Mesodermal cell (in vitro differentiated cells): ENCODE data around the gene AURKAIP1. TPM values are rescaled to one million over a fixed set of nuclear protein-coding genes. Genes with fewer than 3 reads are reported as not detected.

Experiments used
- H3K27ac ChIP-seq: 2 replicates; pipeline ENCODE4 v1.7.0; 2013; ENCODE audit warnings: mild to moderate bottlenecking, low read depth, low read length, moderate library complexity; ENCODE audit not compliant: severe bottlenecking
- H3K36me3 ChIP-seq: 2 replicates; pipeline ENCODE4 v1.7.1; 2013; ENCODE audit warnings: mild to moderate bottlenecking, low read length, moderate library complexity; ENCODE audit not compliant: control insufficient read depth, insufficient read depth
- H3K4me1 ChIP-seq: one replicate; pipeline ENCODE4 v1.7.1; 2013; ENCODE audit warnings: mild to moderate bottlenecking, low read length; ENCODE audit not compliant: insufficient read depth, control insufficient read depth, poor library complexity, severe bottlenecking
- H3K4me3 ChIP-seq: 2 replicates; pipeline ENCODE4 v1.7.0; 2013; ENCODE audit warnings: low read length, control low read depth, mild to moderate bottlenecking; ENCODE audit not compliant: insufficient read depth, poor library complexity, severe bottlenecking; ENCODE audit errors: extremely low read depth
- H3K9me3 ChIP-seq: 2 replicates; pipeline ENCODE4 v1.7.1; 2013; ENCODE audit warnings: mild to moderate bottlenecking, low read length, moderate library complexity; ENCODE audit not compliant: control insufficient read depth
- WGBS, 2 experiments: methylation state at CpG; one replicate each; pipeline ENCODE4 v1.1.5; 2013; ENCODE audit warnings: missing lambda C conversion rate in 2 of 2; ENCODE audit not compliant: insufficient coverage in 2 of 2; 5-methylcytosine and 5-hydroxymethylcytosine counted together
- polyA plus RNA-seq, 2 experiments: library from polyadenylated mRNA; stranded (reverse); fragments of 50-300 nt; gene quantifications; one replicate each; pipeline ENCODE4 v1.2.3, GENCODE V29; 2013

AURKAIP1 gene
- polyA plus RNA-seq (2013, experiment 1 of 2), result 103 TPM
- polyA plus RNA-seq (2013, experiment 2 of 2), result 83.9 TPM

DNA sequence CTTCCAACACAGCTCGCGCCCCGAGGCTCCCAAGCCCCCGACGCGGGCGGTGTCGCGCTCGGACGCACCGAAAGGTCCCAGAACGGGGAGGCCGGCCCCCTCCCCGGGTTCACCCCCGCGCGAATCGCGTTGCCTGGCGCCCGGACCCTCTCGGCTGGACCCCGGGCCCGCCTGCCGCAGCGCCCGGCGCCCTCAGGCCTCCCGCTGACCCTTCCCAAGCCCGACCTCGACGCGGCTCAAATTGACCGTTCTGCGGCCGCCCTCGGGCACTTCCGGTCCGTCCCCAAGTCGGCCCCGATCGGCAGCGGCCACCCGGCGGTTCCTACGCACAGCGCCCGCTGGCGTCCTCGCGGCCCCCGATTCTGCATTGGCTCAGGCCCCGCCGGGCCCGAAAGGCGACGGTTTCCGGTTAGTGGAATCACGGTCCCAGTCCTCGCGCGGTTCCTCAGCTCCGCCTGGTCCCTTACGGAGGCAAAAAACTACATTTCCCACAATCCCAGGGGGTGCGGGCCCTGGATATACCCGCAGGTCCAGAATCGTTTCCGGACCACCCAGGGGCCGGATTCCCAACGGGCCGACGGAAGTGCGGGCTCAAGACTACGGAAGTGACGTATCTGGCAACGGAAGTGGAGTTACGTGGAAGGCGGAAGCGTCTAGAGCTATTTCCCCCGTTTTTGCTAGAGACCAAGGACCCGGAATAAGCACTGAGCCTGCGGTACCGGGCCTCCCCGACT, at the start of gene AURKAIP1:
AURKAIP1 (minus strand) TSS at position 279 of the 734 bp plus-strand sequence. CDS start 451 bp downstream, outside the sequence.
- WGBS, 2 experiments, result 0% methylated on average over 71 to 79 of the region's 85 CpGs
- peaks cover 7% of the 10 kb centered on the region for H3K4me1 ChIP-seq

DNA sequence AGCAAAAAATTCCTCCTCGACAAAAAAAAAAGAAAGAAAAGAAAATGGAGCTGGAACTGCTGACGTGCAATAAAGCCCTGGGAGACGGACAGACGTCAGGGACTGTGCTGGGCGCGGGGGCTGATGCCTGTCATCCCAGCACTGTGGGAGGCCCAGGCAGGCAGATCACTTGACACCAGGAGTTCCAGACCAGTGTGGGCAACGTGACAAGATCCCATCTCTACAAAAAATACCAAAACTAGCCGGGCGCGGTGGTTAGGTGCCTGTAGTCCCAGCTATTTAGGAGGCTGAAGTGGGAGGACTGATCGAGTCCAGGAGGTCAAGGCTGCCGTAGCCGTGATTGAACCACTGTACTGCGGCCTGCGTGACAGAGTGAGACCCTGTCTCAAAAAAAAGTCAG, 49.7 kb upstream of the AURKAIP1 start:
- Histone ChIP-seq H3K4me3 (no peak overlapping the region), H3K4me1 (peaks cover 41% of the 10 kb centered on the region), H3K9me3 (no peaks in the 10 kb centered on the region), H3K36me3 (no peaks in the 10 kb centered on the region), H3K27ac (peak overlapping the region; percentile 1)
- WGBS, 2 experiments, result 94 to 99% methylated on average over 14 of the region's 15 CpGs

More for the DNA sequence above, at the start of gene AURKAIP1:
- Histone ChIP-seq H3K36me3 (peaks cover 28% of the 10 kb centered on the region), H3K4me3 (peak within 1 kb of the TSS; percentile 98), H3K9me3 (no peaks in the 10 kb centered on the region), H3K27ac (peak within 1 kb of the TSS; percentile 86)

DNA sequence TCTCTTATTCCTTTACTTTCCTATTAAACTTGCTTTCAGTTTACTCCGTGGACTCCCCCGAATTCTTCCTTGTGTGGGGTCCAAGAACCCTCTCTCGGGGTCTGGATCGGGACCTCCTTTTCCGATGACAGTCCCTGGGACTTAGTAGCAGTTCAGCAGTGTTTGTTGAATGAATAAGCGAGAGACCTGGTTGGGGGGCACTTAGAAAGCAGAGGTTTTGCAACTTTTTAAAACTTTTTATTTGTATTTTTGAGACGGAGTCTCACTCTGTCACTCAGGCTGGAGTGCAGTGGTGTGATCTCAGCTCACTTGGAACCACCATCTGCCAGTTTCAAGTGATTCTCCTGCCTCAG, 48.2 kb upstream of the AURKAIP1 start:
- Histone ChIP-seq H3K4me3 (no peak overlapping the region), H3K9me3 (no peaks in the 10 kb centered on the region), H3K27ac (peak overlapping the region; percentile 50), H3K36me3 (no peaks in the 10 kb centered on the region), H3K4me1 (peaks cover 35% of the 10 kb centered on the region)
- WGBS, 2 experiments, result 94 to 100% methylated on average over 5 of the region's 7 CpGs

DNA sequence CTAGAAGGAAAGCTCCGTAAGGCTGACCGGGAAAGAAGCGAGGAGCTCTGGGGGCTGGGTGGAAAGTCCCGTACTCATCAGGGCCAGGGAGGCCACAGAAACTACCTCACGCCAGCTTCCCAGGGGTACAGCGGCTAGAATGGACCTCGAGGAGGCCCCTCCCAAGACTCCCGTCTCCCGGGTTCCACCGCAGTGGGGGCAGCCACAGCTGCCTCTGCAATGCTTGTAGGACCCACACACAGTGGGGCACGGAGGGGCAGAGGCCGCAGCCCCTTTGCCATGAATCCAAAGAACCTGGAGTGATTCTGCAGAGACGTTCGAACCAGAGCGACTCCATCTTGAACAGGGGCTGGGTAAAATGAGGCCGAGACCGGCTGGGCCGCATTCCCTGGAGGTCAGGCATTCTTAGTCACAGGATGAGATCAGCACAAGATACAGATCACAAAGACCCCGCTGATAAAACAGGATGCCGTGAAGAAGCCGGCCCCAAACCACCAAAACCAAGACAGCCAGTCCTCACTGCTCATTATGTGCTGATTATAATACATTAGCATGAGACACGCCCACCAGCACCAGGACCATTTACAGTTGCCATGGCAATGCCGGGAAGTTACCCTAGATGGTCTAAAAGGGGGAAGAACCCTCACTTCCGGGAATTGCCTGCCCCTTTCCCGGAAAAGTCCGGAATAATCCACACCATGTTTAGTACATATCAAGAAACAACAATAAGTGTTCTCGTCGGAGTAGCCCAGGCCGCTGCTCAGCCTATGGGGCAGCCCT, 47.6 kb upstream of the AURKAIP1 start:
- no peak overlapping the region for H3K4me3 ChIP-seq
- peak overlapping the region; percentile 85 for H3K27ac ChIP-seq
- no peaks in the 10 kb centered on the region for H3K9me3 ChIP-seq
- WGBS, 2 experiments, result 73 to 85% methylated on average over 25 to 27 of the region's 29 CpGs
- H3K4me1 ChIP-seq, result peaks cover 35% of the 10 kb centered on the region
- H3K36me3 ChIP-seq, result no peaks in the 10 kb centered on the region

DNA sequence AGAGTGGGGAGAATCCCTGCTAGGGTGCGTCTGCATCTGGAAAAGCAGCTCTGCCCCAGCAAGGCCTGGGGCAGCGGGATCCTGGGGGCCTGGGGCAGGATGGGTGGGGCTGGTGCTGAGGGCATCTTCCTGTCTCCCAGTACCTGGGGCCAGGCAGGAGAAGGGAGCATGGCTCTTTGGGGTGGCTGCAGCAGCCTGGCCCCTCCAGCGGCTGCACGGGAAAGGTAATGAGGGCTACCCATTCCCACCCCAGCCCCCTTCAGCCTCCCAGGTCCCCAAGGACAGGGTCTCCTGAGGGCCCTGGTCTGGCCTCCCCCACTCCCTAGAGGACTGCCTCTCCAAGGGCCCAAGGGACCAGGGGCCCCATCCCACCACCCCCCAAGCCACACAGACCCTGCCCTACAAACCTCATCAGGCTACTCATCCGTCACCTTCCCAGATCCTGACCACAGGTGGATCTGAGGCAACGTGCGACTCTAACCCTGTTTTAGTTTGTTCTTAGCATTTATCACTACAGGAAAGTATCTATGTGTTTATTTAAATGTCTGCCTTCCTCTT, 47.0 kb upstream of the AURKAIP1 start:
- Histone ChIP-seq H3K4me1 (peaks cover 35% of the 10 kb centered on the region), H3K27ac (peak overlapping the region; percentile 85), H3K4me3 (no peak overlapping the region), H3K9me3 (no peaks in the 10 kb centered on the region), H3K36me3 (no peaks in the 10 kb centered on the region)
- WGBS, 2 experiments, result 96 to 100% methylated on average over 1 to 3 of the region's 7 CpGs

DNA sequence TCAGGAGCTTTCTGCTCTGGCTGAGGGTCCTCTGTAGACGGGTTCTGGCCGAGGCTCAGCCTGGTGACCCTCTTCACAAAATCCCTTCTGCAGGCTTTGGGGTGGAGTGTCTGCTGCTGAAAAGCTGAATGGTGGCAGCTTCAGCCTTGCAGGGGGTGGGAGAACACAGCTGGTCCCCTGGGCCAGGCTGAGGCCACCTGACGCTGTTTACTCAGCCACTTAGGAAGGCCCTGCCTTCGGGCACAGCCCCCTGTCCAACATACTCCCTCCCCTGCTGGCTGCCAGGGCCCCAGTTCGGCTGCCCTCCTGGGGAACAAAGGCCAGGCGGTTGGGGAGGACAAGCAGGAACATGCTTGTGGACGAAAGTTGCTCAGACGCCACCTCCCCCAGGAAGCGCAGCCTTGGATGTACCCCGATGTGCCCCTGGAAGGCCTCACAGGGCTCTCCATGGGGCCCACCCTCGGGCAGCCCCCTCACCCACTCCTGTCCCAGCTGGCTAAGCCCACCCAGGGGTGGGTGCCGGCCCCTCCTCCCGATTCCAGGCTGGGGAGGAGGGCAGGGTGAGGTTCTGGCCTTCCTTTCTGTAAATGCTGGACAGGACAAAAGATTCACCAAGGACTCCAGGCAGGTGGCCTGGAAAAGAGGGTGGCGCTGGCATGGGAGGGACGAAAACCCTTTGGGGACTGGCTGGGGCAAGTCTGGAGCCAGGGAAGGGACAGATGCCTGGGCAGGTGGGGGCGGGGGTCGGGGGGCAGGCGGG, 46.3 kb upstream of the AURKAIP1 start, which contains the start of gene ANKRD65:
ANKRD65 (minus strand) TSS at position 130 of the 760 bp plus-strand sequence. CDS start 271 bp downstream, outside the sequence.
- WGBS, 2 experiments, result 89 to 91% methylated on average over 13 of the region's 18 CpGs
- Histone ChIP-seq H3K9me3 (no peaks in the 10 kb centered on the region), H3K36me3 (no peaks in the 10 kb centered on the region), H3K27ac (peak within 1 kb of the TSS; percentile 85), H3K4me1 (peaks cover 29% of the 10 kb centered on the region), H3K4me3 (no peak within 1 kb of the TSS)

DNA sequence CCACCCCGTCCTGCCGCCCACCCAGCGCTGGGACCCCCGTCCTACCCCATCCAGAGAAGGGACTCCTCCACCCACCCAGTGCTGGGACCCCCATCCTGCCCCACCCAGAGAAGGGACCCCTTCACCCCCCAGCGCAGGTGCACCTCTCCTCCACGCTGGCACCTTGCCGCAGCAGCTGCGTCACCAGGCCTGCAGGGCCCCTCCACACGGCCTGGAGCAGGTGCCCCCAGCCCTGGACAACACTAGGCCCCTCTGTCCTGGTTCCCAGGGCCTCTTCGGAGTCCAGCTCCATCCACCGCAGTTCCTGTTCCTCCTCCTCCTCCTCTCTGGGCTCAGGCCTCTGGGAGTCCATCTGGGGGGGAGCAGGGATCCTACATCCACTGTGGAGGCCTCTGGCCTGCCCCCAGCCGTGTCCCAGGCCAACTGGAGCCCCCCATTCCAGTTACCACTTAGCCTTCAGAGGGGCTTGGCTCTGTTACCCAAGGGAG, 45.7 kb upstream of the AURKAIP1 start:
- Histone ChIP-seq H3K27ac (peak overlapping the region; percentile 29), H3K4me1 (peaks cover 23% of the 10 kb centered on the region), H3K9me3 (no peaks in the 10 kb centered on the region), H3K36me3 (no peaks in the 10 kb centered on the region), H3K4me3 (no peak overlapping the region)
- WGBS, 2 experiments, result 95 to 100% methylated on average over 6 of the region's 12 CpGs

DNA sequence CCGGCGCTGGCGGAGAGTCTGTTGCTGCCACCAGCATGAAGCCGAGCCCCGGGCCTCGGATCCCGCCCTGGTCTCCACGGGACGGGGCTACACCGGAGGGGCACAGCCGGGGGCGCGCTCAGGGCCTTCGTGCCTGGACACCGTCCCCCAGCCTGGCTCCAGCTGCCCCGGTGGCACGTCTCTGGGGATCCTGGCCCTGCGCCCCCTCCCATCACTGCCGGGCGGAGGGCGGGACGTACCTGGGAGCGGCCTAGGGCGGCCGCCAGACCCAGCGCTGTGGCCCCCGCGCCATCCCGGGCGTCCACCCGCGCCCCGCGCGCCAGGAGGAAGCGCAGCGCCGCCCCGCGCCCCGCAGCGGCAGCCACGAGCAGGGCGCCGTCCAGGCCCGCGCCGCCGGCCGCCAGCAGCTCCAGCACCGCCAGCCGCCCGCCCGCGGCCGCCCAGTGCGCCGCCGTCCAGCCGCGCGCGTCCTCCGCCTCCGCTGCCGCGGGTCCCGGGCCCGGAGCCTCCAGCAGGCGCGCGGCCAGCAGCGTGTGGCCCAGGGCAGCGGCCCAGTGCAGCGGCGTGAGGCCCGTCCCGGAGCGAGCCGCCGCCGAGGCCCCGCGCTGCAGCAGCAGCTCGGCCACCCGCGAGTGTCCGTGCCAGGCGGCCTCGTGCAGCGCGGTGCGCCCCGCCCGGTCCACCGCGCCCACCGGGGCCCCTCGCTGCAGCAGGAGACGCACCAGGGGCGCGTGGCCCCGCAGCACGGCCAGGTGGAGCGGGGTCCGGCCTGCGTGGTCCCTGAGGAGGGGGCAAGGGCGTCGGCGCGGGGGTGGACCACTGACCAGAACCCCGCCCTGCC, 45.0 kb upstream of the AURKAIP1 start:
- Histone ChIP-seq H3K4me1 (peaks cover 20% of the 10 kb centered on the region), H3K27ac (no peak overlapping the region), H3K4me3 (no peak overlapping the region), H3K36me3 (no peaks in the 10 kb centered on the region), H3K9me3 (no peaks in the 10 kb centered on the region)
- 78 to 84% methylated on average over 91 to 107 of the region's 112 CpGs for whole genome bisulfite sequencing, 2 experiments

DNA sequence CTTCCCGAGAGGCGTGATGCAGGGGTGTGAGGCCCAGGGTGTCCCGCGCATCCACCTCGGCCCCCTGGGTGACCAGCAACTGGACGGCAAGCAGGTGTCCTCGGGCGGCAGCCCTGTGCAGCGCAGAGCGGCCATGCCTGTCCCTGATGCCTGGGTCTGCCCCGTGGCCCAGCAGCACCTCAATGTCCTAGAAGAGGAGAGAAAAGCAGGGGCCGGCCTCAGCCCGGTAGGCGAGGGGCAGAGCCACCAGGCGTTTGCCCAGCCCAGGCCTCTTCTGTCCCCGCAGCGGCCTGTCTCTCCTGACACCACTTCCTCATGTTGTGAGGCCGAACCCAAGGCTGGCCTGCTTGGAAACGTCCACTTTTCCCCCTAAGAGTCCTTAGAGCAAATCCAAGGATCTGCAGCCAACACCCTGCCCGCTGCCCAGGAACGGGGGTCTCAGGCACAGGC, 44.4 kb upstream of the AURKAIP1 start:
- no peaks in the 10 kb centered on the region for H3K36me3 ChIP-seq
- peak overlapping the region; percentile 16 for H3K27ac ChIP-seq
- H3K9me3 ChIP-seq, result no peaks in the 10 kb centered on the region
- no peak overlapping the region for H3K4me3 ChIP-seq
- peaks cover 20% of the 10 kb centered on the region for H3K4me1 ChIP-seq
- WGBS, 2 experiments, result 93 to 97% methylated on average over 17 to 21 of the region's 21 CpGs
